A375 (cell line): Measurements from ENCODE around the gene ZNG1B. TPM values are rescaled to one million over a fixed set of nuclear protein-coding genes. Genes with fewer than 3 reads are reported as not detected.

Experiments used
- total RNA-seq: library from RNA; depleted of rRNA; stranded (reverse); fragments of >200 nt; shearing (Covaris generic); gene quantifications from 2 replicates; pipeline ENCODE4 v1.2.3, GENCODE V29; 2014; rRNA removed

The ZNG1B gene
- 23.9 and 26.6 TPM in 2 replicates for total RNA-seq

DNA sequence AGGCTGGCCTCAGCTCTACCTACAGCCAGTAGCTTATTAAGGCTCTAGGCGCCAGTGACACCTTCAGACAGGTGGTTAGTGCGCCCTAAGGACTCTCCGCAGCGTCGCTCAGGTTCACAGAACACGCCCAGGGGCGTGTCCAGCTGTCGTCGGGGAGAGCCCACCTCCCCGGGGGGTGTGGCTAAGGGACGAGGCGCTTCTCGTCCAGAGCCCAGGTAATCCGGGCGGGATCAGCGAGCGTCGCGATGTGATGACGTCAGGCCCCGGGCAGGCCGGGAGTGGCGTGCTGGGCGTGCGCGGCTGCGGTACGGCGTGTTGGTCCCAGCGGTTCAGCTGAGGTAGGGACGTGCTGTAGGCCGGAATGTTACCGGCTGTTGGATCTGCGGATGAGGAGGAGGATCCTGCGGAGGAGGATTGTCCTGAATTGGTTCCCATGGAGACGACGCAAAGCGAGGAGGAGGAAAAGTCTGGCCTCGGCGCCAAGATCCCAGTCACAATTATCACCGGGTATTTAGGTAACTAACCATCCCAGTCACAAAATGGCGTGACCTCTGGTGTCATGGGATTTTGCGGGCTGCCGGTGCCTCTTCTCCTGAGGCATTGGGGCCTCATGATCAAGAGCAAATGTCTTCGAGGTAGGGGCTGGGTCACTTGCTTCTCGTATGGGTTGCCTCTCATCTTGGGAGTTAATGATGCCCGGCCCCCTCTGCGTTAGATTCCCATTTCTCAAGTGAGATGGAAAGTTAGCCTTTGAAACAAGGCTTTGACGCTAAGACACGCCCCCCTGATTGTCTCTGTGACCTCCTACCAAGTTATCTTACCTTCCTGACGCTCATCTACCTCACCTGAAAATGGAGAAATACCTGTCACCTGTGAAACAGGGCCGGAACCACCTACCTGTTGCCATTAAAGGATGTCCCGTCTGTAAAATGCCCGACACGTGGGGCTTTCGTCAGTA is at the start of gene ZNG1B:
ZNG1B (plus strand) TSS at position 184 of the 958 bp plus-strand sequence; CDS start at position 362, 178 bp downstream.

DNA sequence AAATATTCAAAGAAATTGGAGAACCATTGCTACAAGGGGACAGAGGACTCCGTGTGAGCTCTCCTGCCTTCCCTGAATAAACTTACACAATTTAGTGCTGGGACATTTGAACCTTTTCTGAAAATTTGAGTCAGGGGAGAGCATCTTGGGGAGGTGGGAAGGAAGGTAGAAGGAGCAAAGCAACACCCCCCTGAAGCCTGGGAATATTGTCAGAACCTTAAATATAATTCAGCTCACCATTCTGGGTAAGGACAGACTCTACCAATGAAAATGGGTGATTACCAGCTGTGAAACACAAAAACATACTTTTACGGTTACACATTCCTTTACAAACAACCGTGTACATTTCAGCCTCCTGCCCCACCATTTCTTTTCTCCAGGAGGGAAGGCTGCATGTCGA is 60.9 kb downstream of the ZNG1B start, which contains the start of gene FOXD4L1:
FOXD4L1 (plus strand) TSS at position 301 of the 400 bp plus-strand sequence. CDS start 592 bp downstream, outside the sequence.

Other genes starting within 250 kb of the ZNG1B start
- 1.5 and 1.6 TPM in 2 replicates for gene PAX8, start 158.8 kb upstream of the ZNG1B start, total RNA-seq
- 0.08 and 0.19 TPM in 2 replicates for gene FOXD4L1, start 61.0 kb downstream of the ZNG1B start, total RNA-seq
- gene RABL2A, start 189.6 kb downstream of the ZNG1B start, total RNA-seq, result 2.7 and 3.1 TPM in 2 replicates